Heart right ventricle (tissue), 16 donors: Measurements from ENCODE around the gene INHBC. TPM values are rescaled to one million over a fixed set of nuclear protein-coding genes. Genes with fewer than 3 reads are reported as not detected.

Source experiments
- ATAC-seq, 8 donors: fragments of 200-7000 bp; cut with Tn5 transposase; one replicate each; pipeline ENCODE4 v1.9.1; 2020; ENCODE audit warnings: mild to moderate bottlenecking in 8 of 8, moderate library complexity in 8 of 8, moderate number of reproducible peaks in 1 of 8
- DNase-seq, 2 donors: peaks; one replicate each; pipeline ENCODE4 v3.0.0-alpha.2; 2020
- H3K27ac ChIP-seq, 10 donors: fragments of 200-600 bp; sonication (generic) in 2 of 10; one replicate each; pipeline versions ENCODE4 v1.5.0 to v1.8.0; 2020 to 2022; ENCODE audit warnings: mild to moderate bottlenecking in 3 of 10
- H3K27me3 ChIP-seq, 7 donors: fragments of 200-600 bp; one replicate each; pipeline ENCODE4 v1.8.0; 2021 to 2022; ENCODE audit warnings: mild to moderate bottlenecking in 2 of 7
- H3K36me3 ChIP-seq, 9 donors: fragments of 200-600 bp; sonication (generic) in 1 of 9; one replicate each; pipeline versions ENCODE4 v1.5.0 to v1.8.0; 2020 to 2022; ENCODE audit warnings: mild to moderate bottlenecking in 2 of 9
- H3K4me1 ChIP-seq, 9 donors: fragments of 200-600 bp; sonication (generic) in 1 of 9; one replicate each; pipeline versions ENCODE4 v1.5.0 to v1.8.0; 2020 to 2022; ENCODE audit warnings: mild to moderate bottlenecking in 4 of 9
- H3K4me3 ChIP-seq, 10 donors: fragments of 200-600 bp; sonication (generic) in 2 of 10; one replicate each; pipeline versions ENCODE4 v1.5.0 to v1.8.0; 2020 to 2022; ENCODE audit warnings: mild to moderate bottlenecking in 7 of 10, moderate library complexity in 2 of 10
- H3K9me3 ChIP-seq, 11 donors: fragments of 200-600 bp in 10 of 11; sonication (generic) in 2 of 11; one replicate each; pipeline versions ENCODE4 v1.5.0 to v1.8.0; 2013 to 2022; ENCODE audit warnings: mild to moderate bottlenecking in 2 of 11, control low read depth in 1 of 11, moderate library complexity in 1 of 11
- WGBS, 2 donors: extraction: QIAGEN DNeasy Blood & Tissue Kit; methylation state at CpG; one replicate each; pipeline ENCODE4 v1.1.7; 2013; ENCODE audit warnings: inconsistent platforms in 1 of 2; 5-methylcytosine and 5-hydroxymethylcytosine counted together
- intact Hi-C, 10 donors: fragments of 100-400 bp; cut with DNase I; formaldehyde crosslinking; loops; one replicate each; pipeline versions ENCODE4 v1.11.1 to v1.14.2; 2022
- polyA plus RNA-seq, 2 donors: library from polyadenylated mRNA; stranded (reverse); fragments of 200-250 nt; gene quantifications; one replicate each; pipeline ENCODE4 v1.2.3, GENCODE V29; 2013
- total RNA-seq, 10 donors: library from RNA; stranded (reverse); fragmentation: NEBNext Ultra II Directional in 3 of 10; extraction: Animal tissue kit (Norgen Biotek cat#: 25700) in 3 of 10; gene quantifications; one replicate each; pipeline versions ENCODE4 v1.2.1 to v1.2.4, GENCODE V29; 2021 to 2023
- TF ChIP-seq, protein P1 (sequence below), 9 donors: fragments of 200-600 bp; sonication (generic) in 2 of 9; IDR thresholded peaks; one replicate each; pipeline versions ENCODE4 v1.5.0 to v1.8.0; 2021 to 2022; ENCODE audit warnings: antibody characterized with exemption in 9 of 9, mild to moderate bottlenecking in 5 of 9, moderate library complexity in 1 of 9
- donor health status: Arrhythmogenic right ventricular cardiomyopathy.
- donor health status: ischemic (EF 13 %, LVEDD 7.1; RV severe dilation, severe dysfunction).
- donor health status: healthy with polysubstance abuse.
- donor health status: DM: no; HTN: yes; CAD: no.
- donor health status: DM: no; HTN: no; CAD: no.
- donor health status: ischemic (EF 25% LVEDD 6.9; RV normal size, moderate dysfunction).
- donor health status: ischemic (EF 25% LVEDD 5.7; RV mildly dilated, moderate dysfunction).
- donor health status: healthy.
- donor health status: DM: yes; HTN: yes; CAD: no.
- donor health status: Ischemic cardiomyopathy.
- donor health status: ischemic (EF 35%, LVEDD 5.7; RV mildly dilated, moderate dysfunction).
- donor health status: nonischemic (EF 11% LVEDD 7.7; RV severe dilation, severe dysfunction).
- donor health status: DM: yes; HTN: yes; CAD: no.
- donor health status: PGD.
- donor health status: ischemic (EF 29% LVEDD 5.4; RV normal size, mild dysfunction).
- donor health status: nonischemic (EF 23%, LVEDD 6.1; RV moderate dilation, normal function).

Gene INHBC
- total and polyA plus RNA-seq, 12 donors = 0.03 to 0.13 TPM; not detected in 10

- peaks cover 0 to 56% (median 0%) of the 10 kb centered on the region in 9 donors for H3K36me3 ChIP-seq
- H3K4me3 ChIP-seq = no peak overlapping the region
- peaks cover 0 to 52% (median 38%) of the 10 kb centered on the region in 7 donors for H3K27me3 ChIP-seq
- TF ChIP-seq, protein P1, sequence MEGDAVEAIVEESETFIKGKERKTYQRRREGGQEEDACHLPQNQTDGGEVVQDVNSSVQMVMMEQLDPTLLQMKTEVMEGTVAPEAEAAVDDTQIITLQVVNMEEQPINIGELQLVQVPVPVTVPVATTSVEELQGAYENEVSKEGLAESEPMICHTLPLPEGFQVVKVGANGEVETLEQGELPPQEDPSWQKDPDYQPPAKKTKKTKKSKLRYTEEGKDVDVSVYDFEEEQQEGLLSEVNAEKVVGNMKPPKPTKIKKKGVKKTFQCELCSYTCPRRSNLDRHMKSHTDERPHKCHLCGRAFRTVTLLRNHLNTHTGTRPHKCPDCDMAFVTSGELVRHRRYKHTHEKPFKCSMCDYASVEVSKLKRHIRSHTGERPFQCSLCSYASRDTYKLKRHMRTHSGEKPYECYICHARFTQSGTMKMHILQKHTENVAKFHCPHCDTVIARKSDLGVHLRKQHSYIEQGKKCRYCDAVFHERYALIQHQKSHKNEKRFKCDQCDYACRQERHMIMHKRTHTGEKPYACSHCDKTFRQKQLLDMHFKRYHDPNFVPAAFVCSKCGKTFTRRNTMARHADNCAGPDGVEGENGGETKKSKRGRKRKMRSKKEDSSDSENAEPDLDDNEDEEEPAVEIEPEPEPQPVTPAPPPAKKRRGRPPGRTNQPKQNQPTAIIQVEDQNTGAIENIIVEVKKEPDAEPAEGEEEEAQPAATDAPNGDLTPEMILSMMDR (IDR thresholded peaks at IDR 0.05) = no peak
- WGBS, 2 donors = 83 to 85% methylated on average over 10 of the region's 10 CpGs
- H3K4me1 ChIP-seq = peaks cover 0 to 17% (median 0%) of the 10 kb centered on the region in 9 donors
- DNase-seq (no peak), ATAC-seq (no peak)
- intact Hi-C loops = loop anchor here in 2 of 10 donors (10.0 kb wide), 2 partner anchors 155 to 255 kb away; partner anchors contain the start of gene NXPH4 (in 1 of the 2)
- no peak overlapping the region for H3K27ac ChIP-seq
- no peaks in the 10 kb centered on the region for H3K9me3 ChIP-seq
Measured at GRCh38 chr12:57469296-57470164, 34.9 kb downstream of the INHBC start.

DNA sequence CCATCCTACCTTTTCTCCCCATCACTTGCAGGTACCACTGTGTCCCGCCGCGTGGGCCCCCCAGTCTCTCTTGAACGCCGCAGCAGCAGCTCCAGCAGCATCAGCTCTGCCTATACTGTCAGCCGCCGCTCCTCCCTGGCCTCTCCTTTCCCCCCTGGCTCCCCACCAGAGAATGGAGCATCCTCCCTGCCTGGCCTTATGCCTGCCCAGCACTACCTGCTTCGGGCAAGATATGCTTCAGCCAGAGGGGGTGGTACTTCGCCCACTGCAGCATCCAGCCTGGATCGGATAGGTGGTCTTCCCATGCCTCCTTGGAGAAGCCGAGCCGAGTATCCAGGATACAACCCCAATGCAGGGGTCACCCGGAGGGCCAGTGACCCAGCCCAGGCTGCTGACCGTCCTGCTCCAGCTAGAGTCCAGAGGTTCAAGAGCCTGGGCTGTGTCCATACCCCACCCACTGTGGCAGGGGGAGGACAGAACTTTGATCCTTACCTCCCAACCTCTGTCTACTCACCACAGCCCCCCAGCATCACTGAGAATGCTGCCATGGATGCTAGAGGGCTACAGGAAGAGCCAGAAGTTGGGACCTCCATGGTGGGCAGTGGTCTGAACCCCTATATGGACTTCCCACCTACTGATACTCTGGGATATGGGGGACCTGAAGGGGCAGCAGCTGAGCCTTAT, 35.8 kb downstream of the INHBC start:
- peaks cover 0 to 26% (median 6%) of the 10 kb centered on the region in 9 donors for H3K4me1 ChIP-seq
- TF ChIP-seq, protein P1 (IDR thresholded peaks at IDR 0.05) = no peak
- no peak overlapping the region for H3K27ac ChIP-seq
- H3K4me3 ChIP-seq = no peak overlapping the region
- ATAC-seq (no peak), DNase-seq (no peak)
- H3K27me3 ChIP-seq = peaks cover 5 to 61% (median 47%) of the 10 kb centered on the region in 7 donors
- intact Hi-C loops = no loop called here
- H3K36me3 ChIP-seq = peaks cover 0 to 65% (median 0%) of the 10 kb centered on the region in 9 donors
- no peaks in the 10 kb centered on the region for H3K9me3 ChIP-seq
- WGBS, 2 donors = 92% methylated on average over 14 of the region's 14 CpGs

DNA sequence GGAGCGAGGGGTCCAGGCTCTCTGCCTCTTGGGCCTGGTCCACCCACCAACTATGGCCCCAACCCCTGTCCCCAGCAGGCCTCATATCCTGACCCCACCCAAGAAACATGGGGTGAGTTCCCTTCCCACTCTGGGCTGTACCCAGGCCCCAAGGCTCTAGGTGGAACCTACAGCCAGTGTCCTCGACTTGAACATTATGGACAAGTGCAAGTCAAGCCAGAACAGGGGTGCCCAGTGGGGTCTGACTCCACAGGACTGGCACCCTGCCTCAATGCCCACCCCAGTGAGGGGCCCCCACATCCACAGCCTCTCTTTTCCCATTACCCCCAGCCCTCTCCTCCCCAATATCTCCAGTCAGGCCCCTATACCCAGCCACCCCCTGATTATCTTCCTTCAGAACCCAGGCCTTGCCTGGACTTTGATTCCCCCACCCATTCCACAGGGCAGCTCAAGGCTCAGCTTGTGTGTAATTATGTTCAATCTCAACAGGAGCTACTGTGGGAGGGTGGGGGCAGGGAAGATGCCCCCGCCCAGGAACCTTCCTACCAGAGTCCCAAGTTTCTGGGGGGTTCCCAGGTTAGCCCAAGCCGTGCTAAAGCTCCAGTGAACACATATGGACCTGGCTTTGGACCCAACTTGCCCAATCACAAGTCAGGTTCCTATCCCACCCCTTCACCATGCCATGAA, 36.5 kb downstream of the INHBC start:
- intact Hi-C loops = no loop called here
- TF ChIP-seq, protein P1 (IDR thresholded peaks at IDR 0.05) = no peak
- DNase-seq (no peak), ATAC-seq (no peak)
- Histone ChIP-seq H3K27ac (no peak overlapping the region), H3K4me1 (peaks cover 0 to 33% (median 13%) of the 10 kb centered on the region in 9 donors), H3K4me3 (no peak overlapping the region), H3K27me3 (peaks cover 5 to 68% (median 54%) of the 10 kb centered on the region in 7 donors), H3K9me3 (no peaks in the 10 kb centered on the region), H3K36me3 (peaks cover 0 to 65% (median 0%) of the 10 kb centered on the region in 9 donors)
- WGBS, 2 donors = 89 to 90% methylated on average over 4 of the region's 4 CpGs

GRCh38 chr12:57471661-57472060, 37.1 kb downstream of the INHBC start:
- Histone ChIP-seq H3K4me3 (no peak overlapping the region), H3K27ac (no peak overlapping the region), H3K9me3 (no peaks in the 10 kb centered on the region), H3K36me3 (peaks cover 0 to 65% (median 0%) of the 10 kb centered on the region in 9 donors), H3K27me3 (peaks cover 9 to 73% (median 60%) of the 10 kb centered on the region in 7 donors), H3K4me1 (peaks cover 0 to 36% (median 16%) of the 10 kb centered on the region in 9 donors)
- TF ChIP-seq, protein P1 (IDR thresholded peaks at IDR 0.05) = no peak
- DNase-seq (no peak), ATAC-seq (no peak)
- 89 to 91% methylated on average over 3 of the region's 3 CpGs for WGBS, 2 donors
- intact Hi-C loops = no loop called here
